Muscle layer of duodenum (tissue), 2 donors: ENCODE results near the gene CBX7.

ENCODE experiments used
- H3K27ac ChIP-seq: one replicate; pipeline ENCODE4 v1.7.0; 2013; ENCODE audit warnings: mild to moderate bottlenecking, low read length
- H3K27me3 ChIP-seq: one replicate; pipeline ENCODE4 v1.7.0; 2013; ENCODE audit warnings: low read depth, mild to moderate bottlenecking, control low read depth, low read length
- H3K36me3 ChIP-seq, 2 donors: one replicate each; pipeline ENCODE4 v1.7.0; 2013; ENCODE audit warnings: low read length in 2 of 2, control low read depth in 1 of 2, mild to moderate bottlenecking in 1 of 2; ENCODE audit not compliant: insufficient read depth in 2 of 2, control insufficient read depth in 1 of 2
- H3K4me1 ChIP-seq, 2 donors: one replicate each; pipeline ENCODE4 v1.7.0; 2013; ENCODE audit warnings: low read length in 2 of 2, mild to moderate bottlenecking in 2 of 2, control low read depth in 1 of 2, moderate library complexity in 1 of 2; ENCODE audit not compliant: insufficient read depth in 2 of 2, control insufficient read depth in 1 of 2
- H3K4me3 ChIP-seq, 2 donors: one replicate each; pipeline ENCODE4 v1.7.0; 2013; ENCODE audit warnings: low read length in 2 of 2, low read depth in 1 of 2, mild to moderate bottlenecking in 1 of 2
- H3K9me3 ChIP-seq, 2 donors: one replicate each; pipeline ENCODE4 v1.7.0; 2013; ENCODE audit warnings: low read length in 2 of 2, control low read depth in 1 of 2, mild to moderate bottlenecking in 1 of 2; ENCODE audit not compliant: control insufficient read depth in 1 of 2
- donor health status: healthy.

The CBX7 gene

GRCh38 chr22:39179841-39180335, 27.4 kb upstream of the CBX7 start:
- H3K36me3 ChIP-seq: no peaks in the 10 kb centered on the region
- H3K4me3 ChIP-seq: no peak overlapping the region
- no peak overlapping the region for H3K27ac ChIP-seq
- peaks cover 0 to 5% of the 10 kb centered on the region in 2 donors for H3K9me3 ChIP-seq
- H3K4me1 ChIP-seq: peaks cover 5 to 16% of the 10 kb centered on the region in 2 donors
- H3K27me3 ChIP-seq: no peaks in the 10 kb centered on the region

GRCh38 chr22:39179401-39179827, 26.9 kb upstream of the CBX7 start:
- Histone ChIP-seq H3K9me3 (peaks cover 0 to 5% of the 10 kb centered on the region in 2 donors), H3K36me3 (no peaks in the 10 kb centered on the region), H3K4me3 (no peak overlapping the region), H3K27me3 (no peaks in the 10 kb centered on the region), H3K27ac (no peak overlapping the region), H3K4me1 (peaks cover 8 to 20% of the 10 kb centered on the region in 2 donors)

DNA sequence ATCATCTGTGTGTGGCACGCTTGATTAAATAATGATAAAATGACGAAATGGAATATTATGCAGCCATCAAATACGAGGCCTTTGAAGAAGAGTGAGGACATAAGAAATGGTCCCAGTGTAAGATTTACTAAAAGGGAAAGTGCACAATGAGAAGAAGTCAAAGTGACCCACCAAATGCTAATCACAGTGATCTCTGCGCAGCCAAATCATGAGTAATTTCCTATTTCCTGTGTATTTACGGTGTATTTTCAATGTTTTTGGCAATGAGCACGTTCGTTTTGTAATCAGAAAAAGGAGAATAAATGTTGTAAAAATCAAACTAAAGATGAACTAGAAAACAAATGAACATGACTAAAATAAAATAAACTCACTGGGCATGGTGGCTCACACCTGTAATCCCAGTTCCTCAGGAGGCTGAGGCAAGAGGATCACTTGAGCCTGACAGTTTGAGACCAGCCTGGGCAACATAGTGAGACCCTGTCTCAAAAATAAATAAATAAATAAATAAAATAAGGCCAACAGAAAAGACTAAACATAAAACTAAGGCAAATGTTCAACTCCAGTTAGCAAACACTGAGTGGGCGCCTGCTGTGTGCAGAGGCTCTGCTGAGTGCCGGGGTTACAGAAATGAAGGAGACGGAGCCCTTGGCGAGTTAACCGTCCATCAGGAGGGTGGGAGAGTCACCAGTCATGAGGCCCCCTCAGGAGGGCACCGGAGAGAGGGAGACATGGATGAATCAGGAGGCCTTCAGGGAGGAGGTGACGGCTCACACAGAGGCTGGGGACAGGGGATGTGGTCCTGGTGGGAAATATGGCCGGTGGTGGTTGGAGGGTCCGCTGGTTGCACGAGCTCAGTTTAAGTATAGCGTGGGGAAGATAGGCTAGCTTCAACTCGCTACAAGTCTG, 26.0 kb upstream of the CBX7 start:
- no peak overlapping the region for H3K27ac ChIP-seq
- H3K9me3 ChIP-seq: peaks cover 0 to 5% of the 10 kb centered on the region in 2 donors
- H3K4me3 ChIP-seq: no peak overlapping the region
- H3K27me3 ChIP-seq: no peaks in the 10 kb centered on the region
- H3K4me1 ChIP-seq: peaks cover 18 to 30% of the 10 kb centered on the region in 2 donors
- H3K36me3 ChIP-seq: no peaks in the 10 kb centered on the region

DNA sequence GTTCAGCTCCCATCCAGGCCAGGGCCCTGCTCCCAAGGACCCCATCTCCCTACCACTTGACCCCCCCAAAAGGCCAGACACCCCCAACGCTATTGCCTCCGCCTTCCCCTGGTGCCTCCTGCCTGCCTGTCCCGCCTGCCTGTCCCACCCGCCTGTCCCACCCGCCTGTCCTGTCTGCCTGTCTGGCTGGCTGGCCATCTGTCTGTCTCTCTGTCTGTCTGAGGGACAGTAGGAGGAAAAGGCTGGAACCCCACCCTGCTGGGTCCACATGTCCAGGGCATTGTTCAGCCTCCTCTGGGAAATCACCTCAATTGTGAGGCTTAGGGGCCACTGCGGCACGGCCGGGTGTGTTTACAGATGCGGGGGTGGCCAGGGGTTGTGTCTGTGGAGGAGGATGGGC, 25.3 kb upstream of the CBX7 start:
- no peak overlapping the region for H3K4me3 ChIP-seq
- H3K27me3 ChIP-seq: no peaks in the 10 kb centered on the region
- H3K36me3 ChIP-seq: no peaks in the 10 kb centered on the region
- peaks cover 18 to 36% of the 10 kb centered on the region in 2 donors for H3K4me1 ChIP-seq
- H3K27ac ChIP-seq: no peak overlapping the region
- H3K9me3 ChIP-seq: peaks cover 0 to 5% of the 10 kb centered on the region in 2 donors

- Histone ChIP-seq H3K4me1 (peaks cover 18 to 39% of the 10 kb centered on the region in 2 donors), H3K27me3 (no peaks in the 10 kb centered on the region), H3K27ac (no peak overlapping the region), H3K9me3 (peaks cover 0 to 5% of the 10 kb centered on the region in 2 donors), H3K4me3 (no peak overlapping the region), H3K36me3 (no peaks in the 10 kb centered on the region)
Measured at GRCh38 chr22:39177456-39177775, 24.9 kb upstream of the CBX7 start.

DNA sequence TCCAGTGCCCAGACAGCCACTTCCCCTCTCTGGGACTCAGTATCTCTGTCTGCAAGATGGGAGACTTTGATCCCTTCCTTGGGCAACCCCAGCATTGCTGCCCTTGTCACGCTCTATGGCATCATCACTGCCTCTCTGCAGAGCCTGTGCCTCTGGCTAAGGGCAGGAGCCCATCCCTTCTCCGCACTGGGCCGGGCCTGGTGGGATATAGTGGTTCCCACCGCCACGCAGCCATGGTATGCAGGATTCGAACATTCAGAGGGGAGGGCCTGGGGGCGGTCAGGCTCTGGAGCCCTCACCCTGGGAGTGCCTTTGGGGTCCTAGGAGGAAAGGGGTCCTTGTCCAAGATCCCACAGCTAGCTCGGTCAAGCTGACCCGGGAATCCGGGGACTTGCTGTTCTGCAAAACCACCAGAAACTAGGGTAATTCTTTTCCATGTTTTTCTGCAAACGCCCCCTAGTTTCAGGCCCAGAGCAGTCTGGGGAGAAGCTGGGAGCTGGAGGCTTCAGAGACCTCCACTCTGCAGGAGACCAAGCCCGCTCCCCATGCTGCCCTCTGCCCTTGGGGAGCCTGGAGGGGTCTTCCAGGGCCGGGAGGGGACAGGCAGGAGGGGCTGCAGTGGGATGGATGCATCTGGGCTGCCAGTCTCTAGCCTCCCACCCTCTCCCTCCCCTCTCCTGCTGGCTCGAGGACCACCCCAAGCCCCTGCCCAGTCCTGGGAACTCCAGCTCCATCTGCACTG, 24.4 kb upstream of the CBX7 start:
- no peaks in the 10 kb centered on the region for H3K27me3 ChIP-seq
- H3K4me3 ChIP-seq: no peak overlapping the region
- H3K4me1 ChIP-seq: peaks cover 18 to 44% of the 10 kb centered on the region in 2 donors
- H3K9me3 ChIP-seq: peaks cover 0 to 5% of the 10 kb centered on the region in 2 donors
- peak overlapping the region; percentile 78 for H3K27ac ChIP-seq
- no peaks in the 10 kb centered on the region for H3K36me3 ChIP-seq

DNA sequence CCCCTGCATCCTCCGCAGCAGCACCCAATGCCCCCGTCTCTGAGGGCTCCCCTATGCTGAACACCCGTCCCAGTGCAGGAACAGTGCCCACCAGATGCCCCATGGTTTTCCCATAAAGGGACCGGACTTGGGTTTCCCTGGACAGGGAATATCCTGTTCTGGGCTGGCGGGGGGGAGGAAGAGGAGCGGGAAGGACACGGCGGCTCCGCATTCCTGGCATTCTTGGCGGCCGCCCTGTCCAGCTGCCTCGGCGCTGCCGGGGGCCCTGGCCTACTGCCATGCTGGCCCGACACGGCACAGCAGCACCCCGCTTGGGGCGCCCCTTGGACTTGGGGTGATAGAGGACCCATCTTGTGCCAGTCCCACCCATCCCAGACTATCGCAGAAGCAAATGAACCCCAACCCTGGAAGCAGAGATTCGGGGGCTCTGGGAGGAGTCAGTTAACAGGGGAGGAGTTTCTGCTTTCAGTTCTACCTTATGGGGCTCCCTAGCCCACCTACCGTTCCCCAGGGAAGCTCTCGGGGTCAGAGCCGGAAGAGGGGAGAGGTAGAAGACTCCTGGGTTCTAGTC, 23.7 kb upstream of the CBX7 start:
- Histone ChIP-seq H3K4me3 (no peak overlapping the region), H3K36me3 (no peaks in the 10 kb centered on the region), H3K4me1 (peaks cover 18 to 48% of the 10 kb centered on the region in 2 donors), H3K27me3 (no peaks in the 10 kb centered on the region), H3K9me3 (no peaks in the 10 kb centered on the region), H3K27ac (peak overlapping the region; percentile 78)

DNA sequence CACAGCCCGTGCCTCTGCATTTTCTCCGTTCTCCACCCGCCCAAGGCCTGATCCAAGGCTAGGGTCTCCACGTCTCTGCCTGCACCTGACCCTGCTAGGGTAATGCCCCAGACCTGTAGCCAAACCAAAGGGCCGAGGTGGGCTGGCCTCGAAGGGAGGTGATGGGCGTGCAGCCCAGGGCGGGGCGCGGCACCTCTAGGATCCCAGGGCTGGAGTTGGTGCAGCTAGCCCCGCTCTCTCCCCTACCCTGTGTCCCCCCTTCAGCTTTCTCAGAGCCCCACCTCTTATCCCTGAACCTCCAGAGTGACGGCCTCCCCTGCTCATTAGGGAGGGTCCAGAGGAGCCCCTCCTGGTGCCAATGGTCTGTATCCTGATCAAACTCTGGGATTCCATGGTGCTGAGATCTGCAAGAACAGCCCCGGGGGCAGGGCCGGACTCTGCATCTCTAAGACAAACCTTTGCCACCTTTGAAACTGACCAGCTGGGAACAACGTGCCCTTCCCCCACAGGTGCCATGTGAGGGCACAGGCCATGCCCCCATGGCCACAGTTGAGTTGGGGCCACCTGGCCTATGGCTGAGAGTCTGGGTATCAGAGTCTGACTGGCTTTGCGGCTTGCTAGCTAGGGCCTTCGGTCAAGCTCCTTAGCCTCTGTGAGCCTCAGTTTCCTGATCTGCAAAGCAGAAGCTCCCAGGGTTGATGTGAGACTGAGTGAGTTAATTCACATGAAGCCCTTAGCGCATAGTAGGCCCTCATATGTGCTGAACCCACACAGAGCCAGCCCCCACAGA, 23.1 kb upstream of the CBX7 start:
- Histone ChIP-seq H3K27me3 (no peaks in the 10 kb centered on the region), H3K4me3 (no peak overlapping the region), H3K27ac (peak overlapping the region; percentile 78), H3K36me3 (no peaks in the 10 kb centered on the region), H3K4me1 (peaks cover 18 to 52% of the 10 kb centered on the region in 2 donors), H3K9me3 (no peaks in the 10 kb centered on the region)

- peak overlapping the region in 1 of 2 donors; percentile 12 for H3K4me3 ChIP-seq
- peaks cover 18 to 52% of the 10 kb centered on the region in 2 donors for H3K4me1 ChIP-seq
Measured at GRCh38 chr22:39174498-39175352, 22.2 kb upstream of the CBX7 start.

More at GRCh38 chr22:39174498-39175352, 22.2 kb upstream of the CBX7 start:
- Histone ChIP-seq H3K36me3 (no peaks in the 10 kb centered on the region), H3K27me3 (no peaks in the 10 kb centered on the region), H3K27ac (peak overlapping the region; percentile 78), H3K9me3 (no peaks in the 10 kb centered on the region)
